ENCODE results near the gene RPL23.

DNA sequence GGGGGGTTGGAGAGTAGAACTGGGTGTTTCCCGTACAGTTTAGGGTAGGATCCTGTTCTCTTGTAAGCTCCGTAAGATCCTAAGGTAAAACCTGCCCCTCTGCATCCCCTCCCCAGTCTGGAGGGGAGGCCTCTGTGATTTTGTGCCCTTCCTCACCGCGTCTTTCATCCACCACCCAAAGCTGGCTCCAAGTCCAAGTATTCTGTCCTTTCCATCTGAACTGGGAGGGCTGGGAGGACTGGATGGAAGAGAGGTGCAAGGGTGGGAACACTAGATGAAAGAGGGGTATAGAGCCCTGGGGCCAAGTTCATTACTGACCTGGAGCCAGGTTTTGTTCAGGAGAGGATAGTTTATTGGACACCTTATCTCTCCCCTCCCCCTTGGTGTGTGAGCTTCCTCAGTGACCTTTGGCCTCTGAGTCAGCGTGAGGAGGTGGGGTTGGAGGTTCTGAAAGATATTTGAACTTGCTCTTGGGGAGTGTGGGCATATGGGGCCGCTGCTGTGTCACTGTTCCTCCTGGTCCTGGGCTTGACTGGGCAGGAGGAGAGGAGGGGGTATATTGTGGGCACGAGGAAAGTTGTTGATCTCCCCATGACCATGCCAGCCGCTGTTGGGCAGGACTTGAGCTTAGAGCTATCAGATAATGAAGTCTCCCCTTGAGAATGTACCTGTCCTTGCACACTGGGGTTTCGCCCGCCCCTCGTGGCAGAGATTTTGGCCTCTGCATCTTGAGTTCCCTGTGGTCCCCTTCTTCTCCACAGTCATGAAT, 17.9 kb upstream of the RPL23 start:
- peak in 1 of 2 donors; percentile 18 for TF ChIP-seq POLR2A (IDR thresholded peaks at IDR 0.05)
- peak in 3 of 12 donors; percentile 7 to 17 (median 13) for TF ChIP-seq CTCF (IDR thresholded peaks at IDR 0.05)
